SU-DHL-6 (cell line): ENCODE measurements around the gene UBA6.

ENCODE experiments used
- H2AFZ ChIP-seq: fragments of 200-600 bp; sonication (generic); 2 replicates; pipeline ENCODE4 v1.6.1; 2014; ENCODE audit warnings: low read depth, mild to moderate bottlenecking, moderate library complexity, mixed read lengths, antibody characterized with exemption, low read length; ENCODE audit not compliant: severe bottlenecking
- H3F3A ChIP-seq: fragments of 200-600 bp; shearing (Covaris generic); 2 replicates; pipeline ENCODE4 v1.6.0; 2016; ENCODE audit warnings: antibody characterized with exemption, mild to moderate bottlenecking; ENCODE audit not compliant: insufficient read depth
- H3K27ac ChIP-seq: fragments of 200-600 bp; sonication (generic); 2 replicates; pipeline ENCODE4 v1.5.1; 2016; ENCODE audit warnings: low read depth, mild to moderate bottlenecking, low read length, moderate library complexity, mixed read lengths
- H3K27me3 ChIP-seq: fragments of 200-600 bp; sonication (generic), shearing (Covaris generic); 2 replicates; pipeline ENCODE4 v1.6.0; 2014; ENCODE audit warnings: mild to moderate bottlenecking, low read length
- H3K36me3 ChIP-seq: fragments of 200-600 bp; sonication (generic); 2 replicates; pipeline ENCODE4 v1.6.1; 2014; ENCODE audit warnings: mild to moderate bottlenecking, low read length, mixed read lengths
- H3K4me2 ChIP-seq: fragments of 300-600, 200-600 bp; shearing (Covaris generic), sonication (generic); 2 replicates; pipeline ENCODE4 v1.6.0; 2014; ENCODE audit warnings: low read length, low read depth, mild to moderate bottlenecking; ENCODE audit not compliant: poor library complexity, severe bottlenecking
- H3K4me3 ChIP-seq: fragments of 200-600 bp; sonication (generic); 2 replicates; pipeline ENCODE4 v1.5.1; 2014; ENCODE audit warnings: antibody characterized with exemption, low read length, mild to moderate bottlenecking, mixed read lengths; ENCODE audit not compliant: insufficient read depth, poor library complexity, severe bottlenecking
- H3K79me2 ChIP-seq: fragments of 200-600 bp; sonication (generic); 2 replicates; pipeline ENCODE4 v1.6.1; 2014; ENCODE audit warnings: mild to moderate bottlenecking, low read length, moderate library complexity; ENCODE audit not compliant: insufficient read depth
- H3K9ac ChIP-seq: fragments of 200-600 bp; sonication (generic); 2 replicates; pipeline ENCODE4 v1.7.0; 2014; ENCODE audit warnings: mild to moderate bottlenecking, low read length
- H3K9me2 ChIP-seq: fragments of 200-600 bp; sonication (generic); replicated peaks from 2 replicates; pipeline ENCODE4 v1.6.1; 2014; ENCODE audit warnings: low read length; ENCODE audit not compliant: insufficient read depth
- H3K9me3 ChIP-seq: fragments of 200-600 bp; sonication (generic); 2 replicates; pipeline ENCODE4 v1.6.1; 2014; ENCODE audit warnings: low read length, mixed read lengths; ENCODE audit not compliant: insufficient read depth
- H4K20me1 ChIP-seq: fragments of 200-600 bp; sonication (generic); 2 replicates; pipeline ENCODE4 v1.6.1; 2014; ENCODE audit warnings: low read depth, mild to moderate bottlenecking, antibody characterized with exemption, low read length, moderate library complexity, mixed read lengths
- CTCF ChIP-seq: fragments of 200-600 bp; sonication (generic); IDR thresholded peaks from one replicate; pipeline ENCODE4 v1.5.1; 2017; ENCODE audit warnings: antibody characterized with exemption, mild to moderate bottlenecking, low read length, moderate library complexity; ENCODE audit not compliant: insufficient read depth, poor library complexity, severe bottlenecking
- EZH2phosphoT487 ChIP-seq: fragments of 200-600 bp; sonication (generic), shearing (Covaris generic); conservative IDR thresholded peaks from 2 replicates; pipeline ENCODE4 v1.6.1; 2018; ENCODE audit warnings: mild to moderate bottlenecking, antibody characterized with exemption, low read length, moderate library complexity, mixed read lengths

Gene UBA6

GRCh38 chr4:67581913-67582312 lies 119.0 kb downstream of the UBA6 start:
- H4K20me1 ChIP-seq, result no peaks in the 10 kb centered on the region
- no peak overlapping the region for H3K27ac ChIP-seq
- H3K9me3 ChIP-seq, result no peaks in the 10 kb centered on the region
- H3F3A ChIP-seq, result no peaks in the 10 kb centered on the region
- H3K4me2 ChIP-seq, result no peak overlapping the region
- no peaks in the 10 kb centered on the region for H3K79me2 ChIP-seq
- H2AFZ ChIP-seq, result no peak overlapping the region
- peaks cover 7% of the 10 kb centered on the region; the same call in 1 of the 2 replicates for H3K36me3 ChIP-seq
- H3K9ac ChIP-seq, result no peak overlapping the region
- H3K9me2 ChIP-seq, result no peaks in the 10 kb centered on the region
- TF ChIP-seq EZH2phosphoT487 (no peak), CTCF (no peak)
- H3K27me3 ChIP-seq, result no peaks in the 10 kb centered on the region
- H3K4me3 ChIP-seq, result no peak overlapping the region

- Histone ChIP-seq H3K4me3 (no peak overlapping the region), H2AFZ (no peak overlapping the region)
These were observed 119.6 kb downstream of the UBA6 start for GRCh38 chr4:67581208-67581857.

GRCh38 chr4:67580577-67580976 lies 120.4 kb downstream of the UBA6 start:
- TF ChIP-seq CTCF (no peak), EZH2phosphoT487 (no peak)
- no peaks in the 10 kb centered on the region for H3K27me3 ChIP-seq
- H3K79me2 ChIP-seq, result no peaks in the 10 kb centered on the region
- H3F3A ChIP-seq, result peaks cover 3% of the 10 kb centered on the region
- no peaks in the 10 kb centered on the region for H4K20me1 ChIP-seq
- no peak overlapping the region for H3K9ac ChIP-seq
- H3K36me3 ChIP-seq, result peaks cover 16% of the 10 kb centered on the region; the same call in 1 of the 2 replicates
- no peak overlapping the region for H2AFZ ChIP-seq
- no peak overlapping the region for H3K4me2 ChIP-seq
- H3K4me3 ChIP-seq, result no peak overlapping the region
- no peak overlapping the region for H3K27ac ChIP-seq
- no peaks in the 10 kb centered on the region for H3K9me3 ChIP-seq
- H3K9me2 ChIP-seq, result no peaks in the 10 kb centered on the region

More at GRCh38 chr4:67581208-67581857, 119.6 kb downstream of the UBA6 start:
- H3K36me3 ChIP-seq, result peaks cover 10% of the 10 kb centered on the region; the same call in 1 of the 2 replicates
- no peaks in the 10 kb centered on the region for H3K79me2 ChIP-seq
- no peaks in the 10 kb centered on the region for H3K9me2 ChIP-seq
- H3K9ac ChIP-seq, result no peak overlapping the region
- H3K9me3 ChIP-seq, result no peaks in the 10 kb centered on the region
- TF ChIP-seq EZH2phosphoT487, result no peak
- TF ChIP-seq CTCF, result no peak
- no peaks in the 10 kb centered on the region for H3K27me3 ChIP-seq
- H3F3A ChIP-seq, result no peaks in the 10 kb centered on the region
- no peak overlapping the region for H3K27ac ChIP-seq
- no peaks in the 10 kb centered on the region for H4K20me1 ChIP-seq
- H3K4me2 ChIP-seq, result no peak overlapping the region
